GM18508 (cell line): Measurements from ENCODE around the gene ASIC2.

Experiments used
- ATAC-seq: cut with Tn5 transposase; IDR thresholded peaks from one replicate; pipeline ENCODE4 v1.9.1; 2021; ENCODE audit warnings: moderate number of reproducible peaks; ENCODE audit not compliant: insufficient read depth, unreplicated experiment

Gene ASIC2

DNA sequence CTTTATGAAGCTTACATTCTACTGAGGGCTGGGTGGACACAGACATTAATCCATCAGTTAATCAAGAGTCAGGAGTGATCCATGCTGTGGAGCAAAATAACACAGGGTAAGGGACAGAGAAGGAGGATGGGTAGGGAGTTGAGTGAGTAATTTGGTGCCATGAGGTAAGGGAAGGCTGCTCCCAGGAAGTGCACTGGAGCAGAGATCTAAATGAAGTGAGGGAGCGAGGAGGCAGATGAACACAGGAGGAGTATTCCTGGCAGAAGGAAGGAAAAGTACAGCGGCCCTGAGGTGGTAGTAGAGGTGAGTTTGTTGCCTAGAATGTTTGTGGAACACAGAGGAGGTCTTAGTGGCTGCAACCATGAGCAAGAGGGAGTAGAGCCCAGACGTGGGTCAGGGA, 34.8 kb downstream of the ASIC2 start:
- ATAC-seq = no peak

DNA sequence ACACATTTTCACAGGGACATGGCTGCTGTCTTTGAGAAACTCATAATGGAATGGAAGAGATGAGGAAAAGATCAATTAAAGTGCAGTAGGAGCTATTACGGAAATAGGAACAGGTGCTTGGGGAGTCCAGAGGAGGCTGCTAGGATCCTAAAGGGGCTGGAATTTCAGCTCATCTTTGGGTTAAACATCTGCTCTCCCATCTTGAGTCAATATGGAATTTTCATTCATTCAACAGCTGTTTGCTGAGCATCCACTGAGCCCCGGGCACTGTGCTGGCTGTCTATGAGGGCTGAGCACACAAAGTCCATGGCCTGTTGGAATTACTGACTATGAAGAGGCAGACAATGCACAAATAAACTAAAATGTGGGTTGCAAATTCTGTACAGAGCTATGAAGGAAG, 47.9 kb downstream of the ASIC2 start:
- no peak for ATAC-seq

DNA sequence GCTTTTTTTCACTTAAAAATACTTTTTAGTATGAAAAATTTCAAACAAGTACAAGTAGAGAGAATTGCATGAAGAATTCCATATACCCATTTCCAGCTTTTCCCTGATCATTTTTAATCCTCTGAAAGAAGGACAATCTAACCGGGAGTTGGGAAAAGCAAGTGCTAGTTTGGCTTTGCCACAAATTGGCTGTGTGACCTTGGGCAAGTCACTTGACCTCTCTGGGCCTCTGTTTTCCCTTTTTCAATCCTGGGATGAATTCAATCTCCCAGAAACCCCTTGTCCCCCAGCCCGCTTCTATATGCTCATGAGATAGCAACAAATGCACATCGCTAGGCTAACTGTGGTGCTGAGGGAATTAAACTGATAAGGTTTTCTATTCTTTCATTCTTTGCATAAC, 49.4 kb downstream of the ASIC2 start:
- ATAC-seq = no peak

DNA sequence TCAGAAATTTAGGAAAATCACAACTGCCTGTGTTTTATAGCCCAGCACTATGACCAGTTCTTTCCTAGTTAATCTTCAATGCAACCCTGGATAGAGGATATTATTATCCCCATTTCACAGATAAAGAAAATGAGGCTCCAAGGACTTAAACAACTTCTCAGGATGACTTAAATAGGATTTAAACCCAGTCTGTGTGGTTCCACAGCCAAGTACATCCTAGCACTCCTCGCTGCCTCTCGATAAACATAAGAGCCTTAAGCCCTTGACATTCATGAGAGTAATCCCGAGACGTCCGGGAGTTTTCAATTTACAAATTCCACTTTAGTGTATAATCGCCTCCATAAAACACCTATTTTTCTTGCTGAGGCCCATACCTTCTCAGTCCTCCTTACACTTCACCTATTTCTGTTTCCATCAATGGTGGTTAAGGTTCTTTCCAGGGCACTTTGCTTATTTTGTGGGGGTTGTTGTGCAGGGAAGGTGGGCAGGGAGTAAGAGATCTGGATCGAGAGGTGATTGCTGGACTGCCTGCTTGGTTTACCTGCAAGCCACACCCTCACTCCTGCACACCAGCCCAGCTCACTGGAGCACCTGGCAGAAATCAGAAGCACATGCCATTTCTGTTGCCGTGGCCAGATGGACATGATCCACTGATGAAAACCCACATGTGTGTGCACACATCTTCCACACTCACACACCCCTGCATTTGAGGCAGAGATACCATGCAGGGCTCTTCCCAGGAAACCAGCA, 50.5 kb downstream of the ASIC2 start:
- no peak for ATAC-seq

DNA sequence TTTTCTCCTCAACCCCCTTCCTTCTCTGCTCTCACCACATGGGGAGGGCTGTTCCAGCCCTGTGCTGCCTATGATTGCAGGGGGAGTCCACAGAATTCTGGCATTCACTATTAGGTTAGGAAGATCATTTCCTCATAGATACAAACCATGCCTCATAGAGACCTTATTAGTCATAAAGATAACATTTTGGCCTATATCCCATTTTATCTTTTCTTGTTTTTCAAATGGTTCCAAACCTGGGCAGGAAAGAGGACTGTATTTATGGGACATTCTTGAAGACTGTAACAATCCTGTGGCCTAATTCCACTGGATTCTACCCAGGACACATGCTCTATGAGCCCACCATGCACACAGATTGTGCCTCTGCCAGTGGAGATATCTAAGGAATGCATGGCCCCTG, 51.7 kb downstream of the ASIC2 start:
- ATAC-seq = no peak

DNA sequence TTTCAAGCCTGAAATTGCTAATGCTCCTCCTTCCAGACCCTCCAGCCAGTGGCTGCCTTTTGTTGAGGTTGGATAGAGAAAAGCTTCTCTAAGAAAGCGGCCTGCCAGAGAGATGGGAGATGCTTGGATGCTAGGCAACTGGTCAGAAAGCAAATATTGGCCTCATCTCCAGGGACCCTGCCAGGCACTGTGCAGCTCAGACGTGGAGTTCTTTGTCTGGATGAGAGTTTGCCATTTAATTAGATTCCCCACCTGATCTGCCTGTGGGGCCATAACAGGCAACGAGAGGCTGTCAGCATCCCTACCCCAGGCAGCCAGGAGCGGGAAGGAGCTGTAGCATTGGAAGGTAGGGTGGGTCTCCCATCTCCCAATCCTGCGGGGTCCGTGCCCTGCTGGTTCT, 52.7 kb downstream of the ASIC2 start:
- ATAC-seq = no peak

DNA sequence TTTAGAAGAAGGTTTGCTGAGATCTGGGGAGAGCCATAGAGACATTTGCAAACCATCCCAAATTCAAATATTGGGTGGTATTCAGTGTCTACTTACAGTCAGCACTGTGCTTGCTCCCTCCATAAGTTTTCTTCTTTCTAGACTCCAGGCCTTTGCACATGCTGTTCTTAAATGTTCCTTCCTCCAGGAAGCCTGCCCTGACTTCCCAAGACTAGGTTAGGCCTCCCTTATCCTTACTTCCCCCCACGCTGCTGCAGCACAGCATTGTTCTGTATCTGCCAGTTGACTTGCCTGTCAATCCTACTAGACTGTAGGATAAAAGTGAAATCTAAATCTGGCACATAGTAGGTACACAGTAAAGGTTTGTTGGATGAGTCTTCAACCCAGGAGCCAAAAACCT, 53.4 kb downstream of the ASIC2 start:
- ATAC-seq = no peak

DNA sequence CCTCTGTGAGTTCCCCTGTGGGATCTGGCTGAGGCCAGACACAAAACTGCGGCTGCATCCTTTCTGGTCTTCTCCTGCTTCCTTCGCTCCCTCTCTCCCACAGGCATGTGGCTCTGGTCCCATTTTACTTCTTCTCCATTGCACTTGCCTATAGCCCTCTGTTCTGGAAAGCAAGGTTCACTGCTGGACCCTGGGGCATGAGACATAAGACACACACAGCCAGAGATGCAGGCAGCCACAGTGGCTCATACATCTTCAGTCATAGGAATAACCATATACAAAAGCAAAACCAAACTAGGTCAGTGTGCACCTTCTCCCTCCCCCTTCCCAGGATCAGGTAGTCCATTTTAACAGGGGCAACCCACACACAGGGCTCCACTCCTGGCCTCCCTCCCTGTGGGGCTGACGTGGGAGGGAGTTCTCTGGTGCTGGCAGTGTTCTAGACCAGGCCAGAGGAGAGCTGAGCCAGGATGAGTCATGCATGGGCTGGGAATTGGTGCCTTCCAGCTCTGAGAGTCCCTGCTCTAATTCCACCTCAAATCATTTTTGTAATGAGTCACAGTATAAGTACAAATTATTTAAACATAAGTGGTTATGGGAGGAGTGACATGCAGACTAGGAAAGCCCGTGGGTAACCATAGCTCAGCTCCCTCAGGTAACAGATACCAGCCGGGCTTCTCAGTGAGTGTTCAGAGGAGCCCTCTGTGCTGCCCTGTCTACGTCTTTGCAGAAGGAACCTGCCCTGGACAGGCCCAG, 58.0 kb downstream of the ASIC2 start:
- ATAC-seq = no peak

DNA sequence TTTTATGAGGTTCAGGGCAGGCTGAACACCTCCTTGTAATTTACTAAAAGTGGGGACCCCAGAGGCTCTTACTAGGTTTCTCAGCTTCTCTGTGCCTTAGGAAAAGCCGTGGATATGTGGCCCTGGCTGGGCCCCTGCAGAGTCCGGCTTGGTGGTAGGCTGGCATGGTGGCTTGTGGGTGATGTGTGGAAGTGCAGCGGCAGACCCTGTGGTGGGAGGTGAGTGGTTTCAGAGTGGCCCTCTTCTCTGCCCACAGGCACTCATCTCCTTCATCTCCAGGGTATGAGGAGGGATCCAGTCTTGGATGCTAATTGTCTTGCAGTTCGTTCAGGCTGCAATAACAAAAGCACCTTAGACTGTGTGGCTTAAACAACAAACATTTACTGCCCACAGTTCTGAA, 58.9 kb downstream of the ASIC2 start:
- no peak for ATAC-seq

DNA sequence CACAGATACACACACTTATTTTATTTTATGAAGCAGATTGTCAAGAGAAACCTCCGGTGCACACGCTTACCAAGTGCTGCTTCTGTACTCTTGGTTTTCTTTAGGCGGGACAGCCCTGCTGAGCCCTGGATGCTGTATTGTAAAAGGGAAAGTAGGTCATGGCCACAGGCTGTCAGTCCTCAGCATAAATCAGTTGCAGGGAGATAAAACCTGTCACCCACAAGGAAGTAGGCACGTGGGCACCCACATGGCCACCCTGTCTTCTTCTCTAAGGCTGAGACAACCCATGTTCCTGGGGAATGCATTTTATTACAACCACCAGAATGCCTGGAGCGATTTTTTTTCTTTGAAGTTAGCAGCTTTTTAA, 59.3 kb downstream of the ASIC2 start:
- no peak for ATAC-seq

DNA sequence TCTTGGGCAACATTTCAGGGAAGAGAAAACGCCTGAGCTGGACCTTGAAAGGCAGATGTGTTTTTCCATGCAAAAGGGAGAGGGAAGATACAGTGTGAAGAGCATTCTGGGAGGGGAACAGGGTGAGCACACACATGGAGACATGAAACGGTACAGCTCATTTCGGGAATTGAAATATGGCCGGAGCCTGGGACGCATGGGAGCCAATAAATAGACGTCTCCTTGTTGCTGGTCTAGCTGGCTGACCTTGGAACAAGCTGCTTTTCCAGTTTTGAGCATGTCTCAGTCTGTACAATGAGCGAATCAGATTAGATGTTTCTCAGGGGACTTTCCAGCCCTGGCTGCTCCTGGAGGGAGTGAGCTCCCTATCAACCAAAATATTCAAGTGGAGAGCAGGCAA, 63.6 kb downstream of the ASIC2 start:
- no peak for ATAC-seq

DNA sequence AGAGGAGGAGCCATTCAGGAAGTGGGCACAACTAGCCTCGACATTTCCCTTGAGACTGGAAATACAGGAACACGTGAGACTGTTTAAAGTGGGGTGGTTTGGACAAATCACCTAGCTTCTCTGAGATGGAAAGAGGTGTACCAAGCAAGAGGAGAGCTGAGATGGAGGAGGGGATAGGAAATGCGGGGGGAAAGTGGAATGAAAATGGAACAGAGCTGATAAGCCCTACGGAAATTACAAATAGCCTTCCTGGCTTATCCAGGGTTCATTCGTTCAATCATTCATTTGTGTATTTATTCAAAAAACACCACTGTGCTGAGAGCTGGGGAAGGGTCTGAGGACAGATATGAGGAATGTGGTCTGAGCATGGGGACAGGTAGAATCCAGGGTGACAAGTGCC, 64.1 kb downstream of the ASIC2 start:
- no peak for ATAC-seq

DNA sequence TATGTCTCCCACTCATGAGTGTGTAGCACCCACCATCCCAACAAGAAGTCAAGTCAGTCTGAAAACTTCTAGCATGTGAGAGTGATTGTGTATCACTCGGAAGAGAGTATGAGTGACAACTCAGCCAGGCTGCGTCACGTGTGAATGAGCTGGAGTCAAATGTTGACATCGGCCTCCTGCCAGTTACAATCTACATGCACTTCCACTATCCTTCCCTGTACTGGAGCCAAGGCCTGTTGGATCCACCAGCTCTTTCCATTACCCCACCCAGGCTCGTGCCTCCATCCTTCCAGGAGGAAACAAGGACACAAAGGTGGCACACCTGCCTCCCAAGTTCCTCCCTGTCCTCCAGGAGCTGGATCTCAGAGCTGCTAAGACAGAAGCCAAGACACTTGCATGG, 64.5 kb downstream of the ASIC2 start:
- ATAC-seq = no peak

DNA sequence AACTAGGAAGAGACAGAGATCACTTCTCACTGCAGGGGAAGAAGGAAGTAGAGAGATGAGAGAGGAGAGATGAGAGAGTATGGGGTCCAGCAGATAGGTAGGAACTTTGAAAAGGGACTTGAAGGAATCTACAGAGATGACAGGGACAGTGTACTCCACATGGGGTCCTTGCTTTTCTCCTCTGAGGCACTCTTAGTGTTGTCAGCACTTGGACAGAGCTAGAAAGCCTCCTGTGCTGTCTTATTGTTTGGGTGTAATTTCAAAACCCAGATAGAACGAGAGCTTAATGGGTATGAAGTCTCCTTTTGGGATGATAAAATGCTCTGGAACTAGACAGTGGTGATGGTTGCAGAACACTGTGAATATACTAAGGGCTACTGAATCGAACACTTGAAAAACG, 65.2 kb downstream of the ASIC2 start:
- no peak for ATAC-seq

DNA sequence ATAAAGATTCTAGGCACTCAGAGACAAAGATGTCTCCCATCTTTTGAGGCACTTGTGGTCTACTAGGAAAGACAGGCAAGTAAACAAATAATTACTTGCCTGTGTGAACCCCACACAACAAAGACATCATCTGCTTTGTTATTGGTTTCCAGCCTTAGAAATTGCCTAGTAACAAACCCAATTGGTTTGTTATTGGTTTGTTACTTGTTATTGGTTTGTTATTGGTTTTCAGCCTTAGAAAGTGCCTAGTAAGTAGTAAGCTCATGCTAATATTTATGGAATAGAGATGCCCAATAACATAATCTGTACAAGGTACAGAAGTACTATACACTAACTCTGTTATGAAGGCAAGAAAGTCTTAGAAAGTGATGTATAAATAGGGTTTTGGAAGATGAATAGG, 67.1 kb downstream of the ASIC2 start:
- no peak for ATAC-seq

DNA sequence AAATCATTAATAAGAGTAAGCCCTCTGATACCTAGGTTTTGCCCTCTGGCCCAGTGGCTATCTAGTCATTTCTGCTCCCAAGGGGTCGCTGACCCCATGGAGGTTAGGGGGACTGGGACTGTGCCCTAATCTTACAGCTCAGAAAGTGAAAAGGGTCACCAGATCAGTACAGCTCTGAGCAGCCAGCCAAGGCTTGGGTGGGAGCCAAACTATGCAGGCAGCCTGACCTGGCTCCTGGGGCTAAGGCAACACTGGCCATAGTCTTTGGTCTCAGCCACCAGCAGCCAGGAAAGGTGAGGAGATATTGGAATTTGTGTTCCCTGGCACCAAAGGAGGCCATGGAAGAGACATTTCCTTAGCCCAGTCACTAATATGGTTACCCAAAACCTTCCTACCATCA, 67.6 kb downstream of the ASIC2 start:
- ATAC-seq = no peak

DNA sequence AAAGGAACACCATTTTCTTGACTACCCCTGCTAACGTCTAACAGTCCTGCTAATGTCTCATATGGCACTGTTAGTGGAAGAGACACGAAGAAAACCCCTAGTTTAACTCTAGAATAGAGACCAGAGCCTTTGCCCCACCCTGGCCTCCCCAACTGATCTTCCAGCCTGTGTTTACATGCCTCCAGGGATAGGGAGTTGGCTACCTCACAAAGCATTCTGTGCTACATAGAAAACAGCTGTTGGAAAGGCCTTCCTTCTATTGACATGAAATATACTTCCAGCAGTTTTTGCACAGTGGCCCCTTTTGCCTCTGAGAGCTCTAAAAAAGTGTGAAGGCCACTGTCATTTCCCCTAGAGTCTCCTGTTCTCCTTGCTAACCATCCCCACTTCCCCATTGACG, 73.1 kb downstream of the ASIC2 start:
- ATAC-seq = no peak

DNA sequence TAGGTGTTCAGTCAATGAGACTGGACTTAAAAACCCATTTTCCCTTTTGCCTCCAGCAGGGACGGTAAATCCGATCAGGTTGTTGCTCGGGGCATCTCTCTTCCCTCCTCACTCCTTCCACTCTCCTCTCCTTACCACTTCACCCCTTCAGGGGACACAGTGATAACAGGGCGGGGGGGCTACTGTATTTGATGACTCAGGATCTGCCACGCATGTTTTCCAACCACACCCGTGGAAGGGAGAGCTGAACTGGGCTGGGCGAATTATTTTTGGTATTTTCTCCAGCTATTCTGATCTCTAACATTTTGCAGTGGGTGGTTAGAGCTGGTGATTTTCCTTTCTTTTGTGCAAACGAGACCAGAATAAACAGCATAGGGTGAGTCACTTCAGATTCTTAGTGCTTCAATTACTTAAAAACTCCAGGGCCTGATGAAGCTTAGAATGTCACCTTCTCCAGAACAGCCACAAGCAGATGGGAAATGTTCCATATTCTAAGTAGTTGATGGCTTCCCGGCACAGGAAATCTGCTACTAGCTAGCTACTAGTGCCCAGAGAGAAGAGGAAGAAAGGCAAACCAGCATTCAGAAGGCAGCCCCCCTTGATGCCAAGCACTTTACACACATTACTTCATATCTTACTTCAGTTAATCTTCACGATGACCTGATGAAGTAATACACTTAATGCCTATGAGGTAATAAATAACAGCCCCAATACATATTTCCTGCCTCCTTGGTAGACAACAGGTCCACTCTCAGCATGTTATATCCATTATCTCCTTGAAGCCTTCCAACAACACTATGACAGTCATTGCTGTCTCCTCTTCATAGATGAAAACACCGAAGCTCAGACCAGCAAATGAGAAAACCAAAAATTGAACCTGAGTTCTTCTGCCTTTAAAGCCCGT, 74.1 kb downstream of the ASIC2 start:
- ATAC-seq = no peak

DNA sequence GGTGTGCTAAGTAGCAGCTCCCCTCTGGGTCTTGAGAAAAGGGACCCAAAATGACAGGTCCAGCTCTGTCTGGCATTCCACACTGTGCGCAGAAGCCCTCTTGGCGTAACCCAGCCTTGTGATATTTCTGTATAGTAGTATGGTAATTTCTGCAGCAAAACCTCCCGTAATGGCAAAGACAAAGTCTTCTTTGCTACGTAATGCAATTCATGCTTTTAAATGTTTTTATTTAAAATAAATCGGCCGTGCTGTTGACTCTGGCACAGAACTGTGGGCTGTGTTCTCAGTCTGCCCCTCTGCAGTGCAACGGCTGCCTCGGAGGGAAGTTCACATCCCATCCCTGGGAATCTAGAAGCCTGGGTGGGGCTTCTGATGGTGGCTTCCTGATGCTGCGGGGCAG, 75.2 kb downstream of the ASIC2 start:
- ATAC-seq = no peak

DNA sequence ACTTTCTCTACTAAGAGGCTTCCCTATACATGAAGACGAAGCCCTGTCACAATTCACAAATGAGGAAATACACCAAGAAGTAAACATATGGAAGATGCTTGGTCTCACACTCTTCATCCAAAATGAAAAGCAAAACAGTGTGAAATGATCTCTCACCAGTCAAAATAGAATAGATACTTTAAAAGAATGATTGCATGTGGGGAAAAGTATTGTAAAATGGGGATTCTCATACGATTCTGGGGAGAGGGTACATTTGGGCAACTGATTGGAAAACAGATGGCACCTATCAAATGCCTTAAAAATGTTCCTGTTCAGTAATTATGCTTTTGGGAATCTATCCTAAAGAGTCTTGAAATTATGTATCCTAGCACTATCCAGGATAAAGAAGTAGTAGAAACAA, 78.1 kb downstream of the ASIC2 start:
- ATAC-seq = no peak

DNA sequence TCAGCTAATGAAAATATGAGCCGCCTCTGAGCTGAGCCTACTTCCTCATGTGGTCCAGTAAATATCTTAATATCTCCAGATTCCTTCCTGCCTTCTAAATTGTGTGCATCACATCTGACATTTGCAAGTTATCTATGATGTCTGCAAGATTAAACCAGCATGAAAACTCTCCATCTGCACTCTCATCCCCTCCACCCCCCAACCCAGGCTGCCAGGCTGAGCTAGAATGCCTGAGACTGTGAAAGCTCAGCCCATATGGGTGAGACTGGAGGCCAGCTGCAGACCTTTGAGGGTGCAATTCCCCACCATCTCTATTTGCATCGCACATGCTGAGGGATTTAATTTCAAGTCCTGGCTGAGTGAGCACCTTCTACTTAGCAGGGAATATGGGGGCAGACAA, 82.8 kb downstream of the ASIC2 start:
- ATAC-seq = no peak
